ENCODE measurements around the gene COL28A1. TPM values are rescaled to one million over a fixed set of nuclear protein-coding genes. Genes with fewer than 3 reads are reported as not detected.

Gene COL28A1
- total RNA-seq (1 to 10 TPM; 3.8 to 5.8 (median 5.0) TPM), polyA plus RNA-seq (4.3 TPM)
- long read RNA-seq, donor 1, partial matches to known transcripts = 0 of 1 reads
- long read RNA-seq, donor 1, other reads (novel, unspliced or antisense) = 1 of 1 reads
- long read RNA-seq, donor 2, partial matches to known transcripts = 1 of 1 reads
- long read RNA-seq, donor 2, other reads (novel, unspliced or antisense) = 0 of 1 reads
- long read RNA-seq, donor 3, partial matches to known transcripts = 0 of 1 reads
- long read RNA-seq, donor 3, other reads (novel, unspliced or antisense) = 1 of 1 reads
- long read RNA-seq, donor 4 = 0 reads

GRCh38 chr7:7535691-7536090 is at the start of gene COL28A1:
Gene COL28A1, minus strand, starts transcription at chr7:7535873. Its CDS starts 2,998 bp downstream, at chr7:7532875.
- 22% methylated on average over 1 of the region's 1 CpG for WGBS
- H3K4me3 ChIP-seq (ENCODE audit: low read length) = no peak within 1 kb of the TSS
- no peaks in the 10 kb centered on the region for H3K9me3 ChIP-seq (ENCODE audit: control insufficient read depth, low read length)
- no peak within 1 kb of the TSS for H3K27ac ChIP-seq (ENCODE audit: low read length)
- peak in 1 of 3 donors; percentile 66 for DNase-seq
- no peaks in the 10 kb centered on the region for H3K27me3 ChIP-seq (ENCODE audit: control insufficient read depth, insufficient read depth)
- no peaks in the 10 kb centered on the region for H3K4me1 ChIP-seq (ENCODE audit: control insufficient read depth, insufficient read depth, low read length)
- no peak for ATAC-seq
- intact Hi-C loops (cut with DNase I) = loop anchor here in 3 of 4 donors (5.0 to 10.0 kb wide), 2 partner anchors 111 to 433 kb away; no protein-coding TSS in a partner anchor

DNA sequence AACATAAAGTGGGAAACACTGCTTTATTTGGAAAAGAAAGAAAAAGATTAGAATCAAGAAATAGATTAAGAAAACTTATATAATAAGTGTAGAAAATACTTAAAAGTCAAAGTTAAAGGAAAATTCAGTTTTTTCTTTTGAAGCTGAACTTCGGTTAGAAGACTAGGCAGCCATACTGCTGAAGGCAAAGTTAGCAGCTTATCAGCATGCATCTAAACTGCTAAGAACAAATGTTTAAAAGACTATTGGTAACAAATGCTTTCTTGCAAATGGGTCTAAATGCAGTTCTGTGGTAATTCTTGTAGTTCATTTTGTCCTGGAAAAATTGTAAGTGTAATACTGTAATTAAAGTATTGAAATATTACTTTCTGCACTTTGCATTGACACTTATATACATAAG is 49.0 kb upstream of the COL28A1 start:
- WGBS = 94% methylated on average over 1 of the region's 1 CpG
- DNase-seq (no peak), ATAC-seq (no peak)

DNA sequence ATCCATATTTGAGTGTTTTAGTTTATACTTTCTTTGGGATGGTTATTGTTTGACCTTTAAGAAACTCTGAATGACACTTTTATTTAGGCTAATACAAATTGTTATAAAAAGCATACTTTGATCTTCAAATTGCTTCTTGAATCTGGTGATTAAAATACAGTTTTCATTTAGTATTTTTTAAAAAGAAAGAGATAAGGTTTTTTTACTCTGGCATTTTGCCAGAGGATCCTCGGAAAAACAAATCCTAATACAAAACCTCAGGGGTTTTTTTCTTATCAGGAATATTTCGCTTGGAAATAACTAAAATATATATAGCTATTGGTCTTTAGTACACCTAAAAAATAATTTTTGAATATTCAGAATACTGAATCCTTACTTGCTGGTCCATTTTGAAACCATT is 48.1 kb upstream of the COL28A1 start:
- Histone ChIP-seq H3K27ac (ENCODE audit: low read length) (no peak overlapping the region), H3K4me1 (ENCODE audit: control insufficient read depth, insufficient read depth, low read length) (peaks cover 1% of the 10 kb centered on the region), H3K4me3 (ENCODE audit: low read length) (no peak overlapping the region), H3K27me3 (ENCODE audit: control insufficient read depth, insufficient read depth) (no peaks in the 10 kb centered on the region), H3K9me3 (ENCODE audit: control insufficient read depth, low read length) (no peaks in the 10 kb centered on the region)
- intact Hi-C loops (cut with DNase I) = no loop called here
- DNase-seq (no peak), ATAC-seq (no peak)
- 49% methylated on average over 2 of the region's 2 CpGs for WGBS

More for the DNA sequence above, 49.0 kb upstream of the COL28A1 start:
- intact Hi-C loops (cut with DNase I) = no loop called here
- Histone ChIP-seq H3K9me3 (ENCODE audit: control insufficient read depth, low read length) (no peaks in the 10 kb centered on the region), H3K27me3 (ENCODE audit: control insufficient read depth, insufficient read depth) (no peaks in the 10 kb centered on the region), H3K27ac (ENCODE audit: low read length) (no peak overlapping the region), H3K4me1 (ENCODE audit: control insufficient read depth, insufficient read depth, low read length) (peaks cover under 1% of the 10 kb centered on the region), H3K4me3 (ENCODE audit: low read length) (no peak overlapping the region)

- Histone ChIP-seq H3K4me1 (ENCODE audit: control insufficient read depth, insufficient read depth, low read length) (peaks cover 1% of the 10 kb centered on the region), H3K9me3 (ENCODE audit: control insufficient read depth, low read length) (no peaks in the 10 kb centered on the region), H3K4me3 (ENCODE audit: low read length) (no peak overlapping the region), H3K27ac (ENCODE audit: low read length) (no peak overlapping the region), H3K27me3 (ENCODE audit: control insufficient read depth, insufficient read depth) (no peaks in the 10 kb centered on the region)
- intact Hi-C loops (cut with DNase I) = no loop called here
- DNase-seq = no peak
- WGBS = 73% methylated on average over 1 of the region's 1 CpG
- no peak for ATAC-seq
These were observed 46.9 kb upstream of the COL28A1 start for GRCh38 chr7:7582596-7582995.

DNA sequence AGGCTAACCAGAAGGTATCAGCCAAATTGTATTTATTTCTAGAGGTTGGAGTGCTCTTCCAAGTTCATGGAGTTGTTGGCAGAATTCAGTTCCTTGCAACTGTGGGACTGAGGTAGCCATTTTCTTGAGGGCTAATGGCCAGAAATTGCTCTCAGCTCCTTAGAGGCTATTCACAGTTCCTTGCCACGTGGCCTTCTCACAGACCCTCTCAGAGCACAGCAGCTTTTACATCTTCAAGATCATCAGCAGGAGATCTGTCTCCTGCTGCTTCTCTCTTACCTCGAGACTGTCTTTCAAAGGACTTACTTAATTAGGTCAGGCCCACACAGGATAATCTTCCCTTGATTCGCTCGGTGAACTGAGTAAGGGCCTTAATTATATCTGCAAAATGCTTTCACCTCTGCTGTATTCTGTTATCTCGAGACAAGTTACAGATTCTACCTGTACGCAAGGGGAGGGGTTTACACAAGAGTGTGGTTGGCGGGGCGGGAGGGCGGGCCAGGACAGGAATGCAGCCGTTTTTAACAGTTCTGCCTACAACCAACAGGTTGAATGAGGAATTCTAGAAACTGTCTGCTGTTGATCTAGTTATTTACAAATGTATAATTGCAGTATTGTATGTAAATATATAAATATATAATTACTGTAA is 46.0 kb upstream of the COL28A1 start:
- no peak overlapping the region for H3K4me3 ChIP-seq (ENCODE audit: low read length)
- intact Hi-C loops (cut with DNase I) = no loop called here
- peaks cover 1% of the 10 kb centered on the region for H3K4me1 ChIP-seq (ENCODE audit: control insufficient read depth, insufficient read depth, low read length)
- no peaks in the 10 kb centered on the region for H3K9me3 ChIP-seq (ENCODE audit: control insufficient read depth, low read length)
- no peak overlapping the region for H3K27ac ChIP-seq (ENCODE audit: low read length)
- H3K27me3 ChIP-seq (ENCODE audit: control insufficient read depth, insufficient read depth) = no peaks in the 10 kb centered on the region
- no peak for DNase-seq
- no peak for ATAC-seq
- WGBS = 89% methylated on average over 10 of the region's 10 CpGs

DNA sequence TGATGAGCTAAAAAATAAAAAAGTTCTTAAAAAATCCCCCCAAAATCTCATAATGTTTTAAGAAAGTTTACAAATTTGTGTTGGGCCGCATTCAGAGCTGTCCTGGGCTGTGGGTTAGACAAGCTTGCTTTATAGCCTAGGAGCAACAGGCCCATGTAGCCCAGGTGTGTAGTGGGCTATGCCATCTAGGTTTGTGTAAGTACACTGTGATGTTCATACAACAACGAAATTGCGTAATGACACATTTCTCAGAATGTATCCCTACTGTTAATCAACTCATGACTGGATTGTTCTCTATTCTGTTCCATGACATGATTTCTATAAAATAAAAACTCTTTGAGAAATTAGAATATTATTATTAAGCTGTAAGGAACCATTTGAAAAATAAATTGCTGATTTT is 44.0 kb upstream of the COL28A1 start:
- Histone ChIP-seq H3K4me1 (ENCODE audit: control insufficient read depth, insufficient read depth, low read length) (peaks cover 1% of the 10 kb centered on the region), H3K4me3 (ENCODE audit: low read length) (no peak overlapping the region), H3K27ac (ENCODE audit: low read length) (no peak overlapping the region), H3K9me3 (ENCODE audit: control insufficient read depth, low read length) (no peaks in the 10 kb centered on the region), H3K27me3 (ENCODE audit: control insufficient read depth, insufficient read depth) (no peaks in the 10 kb centered on the region)
- intact Hi-C loops (cut with DNase I) = no loop called here
- WGBS = over 99% methylated on average over 3 of the region's 3 CpGs
- no peak for ATAC-seq
- DNase-seq = no peak

DNA sequence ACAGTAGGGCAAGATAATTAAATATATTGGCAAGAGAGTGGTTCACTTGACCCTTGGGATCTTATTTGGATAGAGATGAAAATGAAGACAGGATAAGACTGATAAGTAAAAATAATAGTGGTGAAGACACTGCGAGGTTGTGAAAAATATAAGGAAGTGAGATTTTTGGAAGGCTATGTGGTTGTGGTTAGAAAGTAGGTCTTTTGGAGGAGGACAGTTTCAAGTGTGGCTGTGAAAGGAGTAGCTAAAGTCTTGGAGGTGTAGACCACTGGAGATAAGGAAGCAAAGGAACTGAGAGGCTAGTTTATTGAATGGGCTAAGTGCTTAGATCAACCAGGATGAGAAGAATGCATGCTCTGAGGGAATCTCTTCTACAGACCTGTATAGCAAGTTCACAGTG is 42.2 kb upstream of the COL28A1 start:
- no peak for DNase-seq
- intact Hi-C loops (cut with DNase I) = no loop called here
- Histone ChIP-seq H3K4me3 (ENCODE audit: low read length) (no peak overlapping the region), H3K27ac (ENCODE audit: low read length) (no peak overlapping the region), H3K9me3 (ENCODE audit: control insufficient read depth, low read length) (no peaks in the 10 kb centered on the region), H3K4me1 (ENCODE audit: control insufficient read depth, insufficient read depth, low read length) (peaks cover 1% of the 10 kb centered on the region), H3K27me3 (ENCODE audit: control insufficient read depth, insufficient read depth) (no peaks in the 10 kb centered on the region)
- ATAC-seq = no peak
- 52% methylated on average over 1 of the region's 1 CpG for WGBS

- Histone ChIP-seq H3K27ac (ENCODE audit: low read length) (no peak overlapping the region), H3K9me3 (ENCODE audit: control insufficient read depth, low read length) (no peaks in the 10 kb centered on the region), H3K4me3 (ENCODE audit: low read length) (no peak overlapping the region), H3K4me1 (ENCODE audit: control insufficient read depth, insufficient read depth, low read length) (peaks cover 1% of the 10 kb centered on the region), H3K27me3 (ENCODE audit: control insufficient read depth, insufficient read depth) (no peaks in the 10 kb centered on the region)
- ATAC-seq = no peak
- 98% methylated on average over 1 of the region's 1 CpG for WGBS
- no peak for DNase-seq
- intact Hi-C loops (cut with DNase I) = no loop called here
These were observed 40.7 kb upstream of the COL28A1 start for GRCh38 chr7:7576344-7576743.

GRCh38 chr7:7573701-7574100 is 38.0 kb upstream of the COL28A1 start:
- ATAC-seq (no peak), DNase-seq (no peak)
- no peak overlapping the region for H3K4me3 ChIP-seq (ENCODE audit: low read length)
- H3K27ac ChIP-seq (ENCODE audit: low read length) = no peak overlapping the region
- no peaks in the 10 kb centered on the region for H3K27me3 ChIP-seq (ENCODE audit: control insufficient read depth, insufficient read depth)
- H3K4me1 ChIP-seq (ENCODE audit: control insufficient read depth, insufficient read depth, low read length) = no peaks in the 10 kb centered on the region
- WGBS = 92% methylated on average over 2 of the region's 2 CpGs
- no peaks in the 10 kb centered on the region for H3K9me3 ChIP-seq (ENCODE audit: control insufficient read depth, low read length)
- intact Hi-C loops (cut with DNase I) = no loop called here

GRCh38 chr7:7570584-7570983 is 34.9 kb upstream of the COL28A1 start:
- H3K4me1 ChIP-seq (ENCODE audit: control insufficient read depth, insufficient read depth, low read length) = peaks cover 2% of the 10 kb centered on the region
- DNase-seq = no peak
- no peak for ATAC-seq
- intact Hi-C loops (cut with DNase I) = no loop called here
- no peaks in the 10 kb centered on the region for H3K9me3 ChIP-seq (ENCODE audit: control insufficient read depth, low read length)
- H3K27me3 ChIP-seq (ENCODE audit: control insufficient read depth, insufficient read depth) = no peaks in the 10 kb centered on the region
- 98% methylated on average over 3 of the region's 3 CpGs for WGBS
- no peak overlapping the region for H3K4me3 ChIP-seq (ENCODE audit: low read length)
- no peak overlapping the region for H3K27ac ChIP-seq (ENCODE audit: low read length)

DNA sequence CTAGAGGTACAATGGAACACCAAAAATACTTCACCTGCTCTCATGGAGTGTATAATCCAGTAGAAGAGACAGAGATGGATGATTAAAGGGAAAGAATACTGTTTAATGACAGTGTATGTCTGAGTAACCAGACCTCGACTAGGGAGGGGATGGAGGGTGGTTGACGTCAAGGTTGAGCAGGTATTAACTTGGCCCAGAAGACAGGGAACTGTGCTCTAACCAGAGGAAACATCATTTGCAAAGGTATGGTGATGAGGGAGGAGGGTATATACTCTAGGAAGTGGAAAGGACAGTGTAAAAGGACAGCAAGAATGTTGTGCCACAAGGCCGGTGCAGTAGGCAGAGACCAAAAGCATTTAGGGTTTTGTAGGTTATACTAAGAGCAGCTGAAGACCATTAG is 33.9 kb upstream of the COL28A1 start:
- no peak overlapping the region for H3K27ac ChIP-seq (ENCODE audit: low read length)
- WGBS = 96% methylated on average over 3 of the region's 3 CpGs

More for the DNA sequence above, 33.9 kb upstream of the COL28A1 start:
- Histone ChIP-seq H3K4me3 (ENCODE audit: low read length) (no peak overlapping the region), H3K4me1 (ENCODE audit: control insufficient read depth, insufficient read depth, low read length) (peaks cover 2% of the 10 kb centered on the region), H3K9me3 (ENCODE audit: control insufficient read depth, low read length) (no peaks in the 10 kb centered on the region), H3K27me3 (ENCODE audit: control insufficient read depth, insufficient read depth) (no peaks in the 10 kb centered on the region)
- intact Hi-C loops (cut with DNase I) = no loop called here
- DNase-seq = no peak
- no peak for ATAC-seq

Data from right cardiac atrium (tissue), 5 donors.